ENCODE measurements around the gene KYAT1. TPM values are rescaled to one million over a fixed set of nuclear protein-coding genes. Genes with fewer than 3 reads are reported as not detected.

Gene KYAT1
- polyA plus RNA-seq, 1 donor: 6.5 TPM

DNA sequence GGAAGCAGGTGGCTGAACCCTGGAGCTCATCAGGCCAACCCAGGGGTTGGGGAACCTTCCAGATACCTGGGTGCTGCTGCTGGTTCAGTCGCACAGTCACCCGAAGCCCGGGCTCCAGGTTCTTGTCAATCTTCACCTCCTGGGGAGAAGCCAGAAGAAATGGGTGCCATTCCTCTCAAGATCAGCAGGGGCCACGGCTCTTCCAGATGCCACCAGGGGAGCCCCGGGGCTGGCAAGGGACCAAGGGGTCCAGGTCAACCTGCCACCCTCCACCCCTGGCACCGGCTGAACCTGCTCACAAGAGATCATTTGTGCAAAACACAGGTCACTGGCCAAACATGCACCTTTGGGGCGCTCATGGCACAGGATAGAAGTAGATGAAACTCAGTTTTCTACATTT, 56.8 kb downstream of the KYAT1 start:
- Histone ChIP-seq H3K36me3 (ENCODE audit: control insufficient read depth, insufficient read depth, low read length) (peaks cover 57% of the 10 kb centered on the region), H3K4me1 (ENCODE audit: control insufficient read depth, insufficient read depth, low read length) (peaks cover 14% of the 10 kb centered on the region), H3K9me3 (ENCODE audit: control insufficient read depth, low read depth, low read length) (no peaks in the 10 kb centered on the region), H3K27ac (ENCODE audit: low read length) (no peak overlapping the region), H3K27me3 (ENCODE audit: control insufficient read depth, insufficient read depth, low read length) (no peaks in the 10 kb centered on the region), H3K4me3 (ENCODE audit: low read length) (no peak overlapping the region)
- WGBS (ENCODE audit: insufficient coverage, low lambda C conversion rate): 100% methylated on average over 1 of the region's 7 CpGs
- DNase-seq: no peak

DNA sequence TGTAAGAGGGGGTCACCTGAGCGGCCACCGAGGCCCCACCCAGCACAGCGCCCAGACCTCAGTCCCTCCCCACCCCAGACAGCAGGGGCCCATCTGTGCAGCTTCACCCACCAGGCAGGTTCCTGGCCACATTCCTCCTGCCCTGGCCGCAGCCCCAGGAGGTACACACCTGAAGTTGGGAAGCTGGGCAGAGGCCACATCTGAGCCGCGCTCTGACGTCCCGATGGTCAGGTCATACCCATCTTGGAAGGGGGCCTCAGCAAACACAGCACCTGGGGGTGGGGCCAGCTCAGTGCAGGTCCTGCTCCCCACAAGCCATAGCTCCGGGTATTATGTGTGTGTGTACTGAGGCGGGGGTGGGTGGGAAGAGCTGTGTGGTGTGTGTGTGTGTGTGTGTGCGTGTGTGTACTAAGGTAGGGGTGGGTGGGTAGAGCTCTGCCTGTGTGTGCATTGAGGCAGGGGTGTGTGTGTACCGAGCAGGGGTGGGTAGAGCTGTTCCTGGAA, 57.8 kb downstream of the KYAT1 start:
- H3K4me3 ChIP-seq (ENCODE audit: low read length): no peak overlapping the region
- no peaks in the 10 kb centered on the region for H3K27me3 ChIP-seq (ENCODE audit: control insufficient read depth, insufficient read depth, low read length)
- H3K36me3 ChIP-seq (ENCODE audit: control insufficient read depth, insufficient read depth, low read length): peaks cover 57% of the 10 kb centered on the region
- WGBS (ENCODE audit: insufficient coverage, low lambda C conversion rate): no CpG with 5 or more reads among the region's 12 CpGs
- DNase-seq: no peak
- no peaks in the 10 kb centered on the region for H3K9me3 ChIP-seq (ENCODE audit: control insufficient read depth, low read depth, low read length)
- H3K4me1 ChIP-seq (ENCODE audit: control insufficient read depth, insufficient read depth, low read length): peaks cover 18% of the 10 kb centered on the region
- H3K27ac ChIP-seq (ENCODE audit: low read length): no peak overlapping the region

- H3K9me3 ChIP-seq (ENCODE audit: control insufficient read depth, low read depth, low read length): no peaks in the 10 kb centered on the region
- no CpG with 5 or more reads among the region's 19 CpGs for WGBS (ENCODE audit: insufficient coverage, low lambda C conversion rate)
- peaks cover 14% of the 10 kb centered on the region for H3K4me1 ChIP-seq (ENCODE audit: control insufficient read depth, insufficient read depth, low read length)
- no peak overlapping the region for H3K4me3 ChIP-seq (ENCODE audit: low read length)
- H3K27me3 ChIP-seq (ENCODE audit: control insufficient read depth, insufficient read depth, low read length): no peaks in the 10 kb centered on the region
- H3K36me3 ChIP-seq (ENCODE audit: control insufficient read depth, insufficient read depth, low read length): peaks cover 57% of the 10 kb centered on the region
- no peak for DNase-seq
- no peak overlapping the region for H3K27ac ChIP-seq (ENCODE audit: low read length)
Measured at GRCh38 chr9:128823362-128823902, 58.3 kb downstream of the KYAT1 start.

DNA sequence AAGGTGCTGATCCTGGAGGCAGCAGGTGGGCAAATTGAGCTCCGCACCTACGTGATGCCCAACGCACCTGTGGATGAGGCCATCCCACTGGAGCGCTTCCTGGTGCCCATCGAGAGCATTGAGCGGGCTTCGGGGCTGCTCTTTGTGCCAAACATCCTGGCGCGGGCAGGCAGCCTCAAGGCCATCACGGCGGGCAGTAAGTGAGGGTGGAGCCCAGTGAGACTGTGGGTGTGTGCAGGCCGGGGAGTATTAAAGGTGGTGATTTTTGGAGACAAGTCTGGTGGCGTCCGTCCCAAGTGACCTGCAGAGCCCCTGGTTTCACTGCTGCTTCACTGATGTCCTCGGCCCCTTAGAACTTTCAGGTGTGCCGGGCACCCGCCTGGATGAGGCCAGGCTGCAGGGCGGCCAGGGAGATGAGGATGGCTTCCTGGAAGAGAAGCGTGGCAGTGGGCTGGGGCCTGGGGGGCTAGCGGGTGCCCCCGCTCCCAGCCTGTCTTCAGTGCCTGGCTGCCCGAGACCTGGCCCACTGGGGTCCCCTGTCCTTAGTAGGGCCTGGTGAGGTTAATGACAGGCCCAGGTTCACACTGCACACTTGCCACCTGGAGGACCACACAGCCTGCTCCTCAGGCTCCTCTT, 59.2 kb downstream of the KYAT1 start:
- H3K9me3 ChIP-seq (ENCODE audit: control insufficient read depth, low read depth, low read length): peaks cover 2% of the 10 kb centered on the region
- H3K27me3 ChIP-seq (ENCODE audit: control insufficient read depth, insufficient read depth, low read length): no peaks in the 10 kb centered on the region
- H3K36me3 ChIP-seq (ENCODE audit: control insufficient read depth, insufficient read depth, low read length): peaks cover 57% of the 10 kb centered on the region
- peaks cover 10% of the 10 kb centered on the region for H3K4me1 ChIP-seq (ENCODE audit: control insufficient read depth, insufficient read depth, low read length)
- H3K27ac ChIP-seq (ENCODE audit: low read length): no peak overlapping the region
- WGBS (ENCODE audit: insufficient coverage, low lambda C conversion rate): no CpG with 5 or more reads among the region's 22 CpGs
- no peak for DNase-seq
- H3K4me3 ChIP-seq (ENCODE audit: low read length): no peak overlapping the region

- DNase-seq: no peak
- Histone ChIP-seq H3K9me3 (ENCODE audit: control insufficient read depth, low read depth, low read length) (peaks cover 6% of the 10 kb centered on the region), H3K4me1 (ENCODE audit: control insufficient read depth, insufficient read depth, low read length) (peaks cover 10% of the 10 kb centered on the region), H3K27me3 (ENCODE audit: control insufficient read depth, insufficient read depth, low read length) (no peaks in the 10 kb centered on the region), H3K4me3 (ENCODE audit: low read length) (no peak overlapping the region), H3K27ac (ENCODE audit: low read length) (no peak overlapping the region), H3K36me3 (ENCODE audit: control insufficient read depth, insufficient read depth, low read length) (peaks cover 54% of the 10 kb centered on the region)
- WGBS (ENCODE audit: insufficient coverage, low lambda C conversion rate): no CpG with 5 or more reads among the region's 16 CpGs
Measured at GRCh38 chr9:128821584-128822406, 60.0 kb downstream of the KYAT1 start.

GRCh38 chr9:128820665-128821583, 60.8 kb downstream of the KYAT1 start:
- 87% methylated on average over 3 of the region's 24 CpGs for WGBS (ENCODE audit: insufficient coverage, low lambda C conversion rate)

DNA sequence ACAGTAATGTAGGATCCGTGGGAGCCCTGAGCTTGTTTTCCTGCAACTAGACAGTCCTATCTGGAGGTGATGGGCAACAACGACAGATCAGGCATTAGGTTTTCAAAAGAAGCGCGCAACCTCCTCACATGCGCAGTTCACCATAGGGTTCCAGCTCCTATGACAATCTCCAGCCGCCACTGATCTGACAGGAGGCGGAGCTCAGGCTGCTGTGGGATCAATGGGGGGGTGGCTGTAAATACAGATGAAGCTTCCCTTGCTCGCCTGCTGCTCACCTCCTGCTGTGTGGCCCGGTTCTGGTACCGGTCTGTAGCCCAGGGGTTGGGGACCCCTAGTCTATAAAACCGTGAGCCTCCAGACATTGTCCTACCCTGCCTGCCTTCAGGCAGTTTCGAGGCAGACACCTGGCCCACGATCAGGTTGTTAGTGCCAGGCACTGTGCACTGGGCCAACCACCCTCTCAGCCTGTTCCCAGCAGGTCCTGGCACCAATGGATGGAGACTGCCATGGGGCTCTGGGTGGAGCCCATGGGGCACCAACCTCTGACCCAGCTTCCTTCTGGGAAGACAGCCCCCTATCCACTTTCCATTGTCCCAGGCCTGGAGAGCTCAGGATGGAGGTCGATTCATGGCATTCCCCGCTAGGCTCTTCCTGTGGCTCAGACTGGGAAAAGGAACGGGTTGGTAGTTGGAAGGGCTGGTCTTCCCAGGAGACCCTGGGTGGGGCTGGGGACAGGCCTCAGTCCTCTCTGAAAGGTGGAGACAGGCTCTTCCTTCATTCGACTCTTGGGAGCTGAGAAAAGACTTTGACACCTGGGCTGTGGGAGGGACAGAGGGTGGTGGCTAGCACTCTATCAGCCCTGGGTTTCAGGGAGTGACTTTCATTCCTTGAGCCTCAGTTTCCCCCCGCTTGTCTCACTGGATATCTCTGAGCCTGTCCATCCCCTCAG, 61.8 kb downstream of the KYAT1 start:
- WGBS (ENCODE audit: insufficient coverage, low lambda C conversion rate): no CpG with 5 or more reads among the region's 18 CpGs
- Histone ChIP-seq H3K9me3 (ENCODE audit: control insufficient read depth, low read depth, low read length) (peaks cover 6% of the 10 kb centered on the region), H3K27ac (ENCODE audit: low read length) (no peak overlapping the region), H3K36me3 (ENCODE audit: control insufficient read depth, insufficient read depth, low read length) (peaks cover 40% of the 10 kb centered on the region), H3K4me3 (ENCODE audit: low read length) (no peak overlapping the region), H3K27me3 (ENCODE audit: control insufficient read depth, insufficient read depth, low read length) (no peaks in the 10 kb centered on the region), H3K4me1 (ENCODE audit: control insufficient read depth, insufficient read depth, low read length) (peaks cover 10% of the 10 kb centered on the region)
- DNase-seq: peak in 1 of 2 donors; percentile 32

More at GRCh38 chr9:128820665-128821583, 60.8 kb downstream of the KYAT1 start:
- Histone ChIP-seq H3K27me3 (ENCODE audit: control insufficient read depth, insufficient read depth, low read length) (no peaks in the 10 kb centered on the region), H3K36me3 (ENCODE audit: control insufficient read depth, insufficient read depth, low read length) (peaks cover 45% of the 10 kb centered on the region), H3K4me3 (ENCODE audit: low read length) (no peak overlapping the region), H3K9me3 (ENCODE audit: control insufficient read depth, low read depth, low read length) (peaks cover 6% of the 10 kb centered on the region), H3K27ac (ENCODE audit: low read length) (no peak overlapping the region), H3K4me1 (ENCODE audit: control insufficient read depth, insufficient read depth, low read length) (peaks cover 10% of the 10 kb centered on the region)
- DNase-seq: no peak

DNA sequence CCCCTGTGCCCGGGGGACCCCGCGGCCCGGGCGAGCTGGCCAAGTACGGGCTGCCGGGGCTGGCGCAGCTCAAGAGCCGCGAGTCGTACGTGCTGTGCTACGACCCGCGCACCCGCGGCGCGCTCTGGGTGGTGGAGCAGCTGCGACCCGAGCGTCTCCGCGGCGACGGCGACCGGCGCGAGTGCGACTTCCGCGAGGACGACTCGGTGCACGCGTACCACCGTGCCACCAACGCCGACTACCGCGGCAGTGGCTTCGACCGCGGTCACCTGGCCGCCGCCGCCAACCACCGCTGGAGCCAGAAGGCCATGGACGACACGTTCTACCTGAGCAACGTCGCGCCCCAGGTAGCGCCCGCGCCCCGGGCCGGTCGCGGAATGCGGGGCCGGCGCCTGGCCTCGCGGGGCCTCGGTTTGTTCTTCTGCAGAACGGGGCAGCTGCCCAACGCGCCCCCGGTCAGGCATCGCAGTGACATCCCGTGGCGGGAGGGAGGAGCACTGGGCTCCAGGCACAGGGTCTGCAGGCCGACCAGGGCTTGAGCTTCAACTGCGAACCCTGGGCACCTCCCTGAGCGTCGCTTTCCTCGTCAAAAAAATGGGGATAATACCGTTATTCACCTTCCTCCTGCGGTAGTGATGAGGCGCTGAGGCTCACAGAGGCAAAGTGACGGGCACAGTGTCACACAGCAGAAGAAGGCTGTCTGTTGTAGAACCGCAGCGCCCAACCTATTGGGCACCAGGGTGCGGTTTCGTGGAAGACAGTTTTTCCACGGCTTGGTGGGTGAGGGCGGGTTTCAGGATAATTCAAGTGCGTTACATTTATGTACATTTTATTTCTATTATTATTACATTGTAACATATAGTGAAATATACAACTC, 62.7 kb downstream of the KYAT1 start:
- H3K4me3 ChIP-seq (ENCODE audit: low read length): peak overlapping the region; percentile 39
- no peaks in the 10 kb centered on the region for H3K27me3 ChIP-seq (ENCODE audit: control insufficient read depth, insufficient read depth, low read length)
- peak in 1 of 2 donors; percentile 65 for DNase-seq
- H3K27ac ChIP-seq (ENCODE audit: low read length): no peak overlapping the region
- peaks cover 31% of the 10 kb centered on the region for H3K36me3 ChIP-seq (ENCODE audit: control insufficient read depth, insufficient read depth, low read length)
- H3K4me1 ChIP-seq (ENCODE audit: control insufficient read depth, insufficient read depth, low read length): peaks cover 10% of the 10 kb centered on the region
- peaks cover 6% of the 10 kb centered on the region for H3K9me3 ChIP-seq (ENCODE audit: control insufficient read depth, low read depth, low read length)
- WGBS (ENCODE audit: insufficient coverage, low lambda C conversion rate): no CpG with 5 or more reads among the region's 90 CpGs
